Astrocyte (in vitro differentiated cells and primary cell): Measurements from ENCODE around the gene ELMO1.

Experiments used
- CTCF ChIP-seq: IDR thresholded peaks from 2 replicates; pipeline ENCODE4 v1.5.1; 2011; ENCODE audit warnings: low read depth, mild to moderate bottlenecking, inconsistent platforms, low read length, moderate library complexity; ENCODE audit not compliant: insufficient read depth
- EZH2 ChIP-seq: IDR thresholded peaks from 2 replicates; pipeline ENCODE4 v1.6.1; 2012; ENCODE audit warnings: mild to moderate bottlenecking, low read length, inconsistent platforms; ENCODE audit not compliant: insufficient read depth

DNA sequence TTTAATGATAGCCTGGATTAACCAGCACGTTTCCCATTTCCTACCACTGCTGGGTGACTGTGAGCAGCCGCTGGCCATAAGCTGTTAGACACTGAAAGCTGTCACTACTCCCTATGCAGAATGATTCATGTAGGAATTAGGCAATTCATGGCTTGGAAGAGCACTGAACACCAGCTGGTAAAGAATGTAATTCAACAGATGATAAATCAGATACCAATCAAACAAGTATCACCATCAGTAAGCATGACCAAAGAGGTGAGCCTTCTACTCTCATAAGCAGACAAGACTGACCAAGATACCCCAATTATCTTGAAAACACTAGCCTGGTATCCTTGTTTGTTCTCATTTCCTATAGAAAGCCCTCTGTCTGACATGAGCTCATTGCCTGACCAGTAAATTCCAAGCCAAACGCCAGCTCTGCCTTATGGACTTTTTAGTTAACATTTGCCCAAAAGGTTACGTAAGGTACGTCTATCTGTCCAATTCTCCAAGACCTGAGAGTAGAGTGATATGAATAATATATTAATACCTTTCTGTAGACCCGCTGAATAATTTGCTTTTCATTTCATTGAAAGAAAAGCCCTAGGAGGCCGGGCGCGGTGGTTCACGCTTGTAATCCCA is 127.7 kb downstream of the ELMO1 start:
- no peak for TF ChIP-seq CTCF
- TF ChIP-seq EZH2 = no peak
